ENCODE data around the gene RDX.

- TF ChIP-seq EZH2 (optimal IDR thresholded peaks at IDR 0.05; ENCODE audit: low read depth, low read length) = no peak
- no peak for TF ChIP-seq EZH2phosphoT487 (IDR thresholded peaks at IDR 0.05; ENCODE audit: low read length)
- TF ChIP-seq, protein P1, sequence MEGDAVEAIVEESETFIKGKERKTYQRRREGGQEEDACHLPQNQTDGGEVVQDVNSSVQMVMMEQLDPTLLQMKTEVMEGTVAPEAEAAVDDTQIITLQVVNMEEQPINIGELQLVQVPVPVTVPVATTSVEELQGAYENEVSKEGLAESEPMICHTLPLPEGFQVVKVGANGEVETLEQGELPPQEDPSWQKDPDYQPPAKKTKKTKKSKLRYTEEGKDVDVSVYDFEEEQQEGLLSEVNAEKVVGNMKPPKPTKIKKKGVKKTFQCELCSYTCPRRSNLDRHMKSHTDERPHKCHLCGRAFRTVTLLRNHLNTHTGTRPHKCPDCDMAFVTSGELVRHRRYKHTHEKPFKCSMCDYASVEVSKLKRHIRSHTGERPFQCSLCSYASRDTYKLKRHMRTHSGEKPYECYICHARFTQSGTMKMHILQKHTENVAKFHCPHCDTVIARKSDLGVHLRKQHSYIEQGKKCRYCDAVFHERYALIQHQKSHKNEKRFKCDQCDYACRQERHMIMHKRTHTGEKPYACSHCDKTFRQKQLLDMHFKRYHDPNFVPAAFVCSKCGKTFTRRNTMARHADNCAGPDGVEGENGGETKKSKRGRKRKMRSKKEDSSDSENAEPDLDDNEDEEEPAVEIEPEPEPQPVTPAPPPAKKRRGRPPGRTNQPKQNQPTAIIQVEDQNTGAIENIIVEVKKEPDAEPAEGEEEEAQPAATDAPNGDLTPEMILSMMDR (IDR thresholded peaks at IDR 0.05; ENCODE audit: low read length) = no peak
Observed at GRCh38 chr11:110186456-110186855, 110.0 kb downstream of the RDX start.
